Epithelial cell of proximal tubule (primary cell): ENCODE results near the gene VAX1. TPM values are rescaled to one million over a fixed set of nuclear protein-coding genes. Genes with fewer than 3 reads are reported as not detected.

ENCODE experiments used
- DNase-seq: peaks from one replicate; pipeline ENCODE4 v3.0.0-alpha.2; 2011; ENCODE audit warnings: low read depth
- H3K4me3 ChIP-seq: 2 replicates; pipeline ENCODE4 v1.5.1; 2011; ENCODE audit warnings: low read depth, mild to moderate bottlenecking, low read length
- CTCF ChIP-seq: conservative IDR thresholded peaks from 2 replicates; pipeline ENCODE4 v1.5.1; 2012; ENCODE audit warnings: low read depth, mild to moderate bottlenecking, low read length
- total RNA-seq: library from RNA; depleted of rRNA; stranded (reverse); fragments of >200 nt; gene quantifications from 2 replicates; pipeline ENCODE4 v1.2.3, GENCODE V29; 2015

VAX1 gene
- total RNA-seq, 1 donor from 2014 or later, result not detected

GRCh38 chr10:117163954-117164548 lies 26.0 kb upstream of the VAX1 start:
- DNase-seq, result no peak
- no peak for TF ChIP-seq CTCF

GRCh38 chr10:117163061-117163953 lies 25.2 kb upstream of the VAX1 start:
- H3K4me3 ChIP-seq, result no peak overlapping the region
- no peak for DNase-seq
- TF ChIP-seq CTCF, result no peak

More at GRCh38 chr10:117163954-117164548, 26.0 kb upstream of the VAX1 start:
- H3K4me3 ChIP-seq, result no peak overlapping the region

- no peak for TF ChIP-seq CTCF
- H3K4me3 ChIP-seq, result no peak overlapping the region
- DNase-seq, result no peak
These were observed 24.3 kb upstream of the VAX1 start for GRCh38 chr10:117162093-117163060.

GRCh38 chr10:117161386-117162033 lies 23.4 kb upstream of the VAX1 start:
- H3K4me3 ChIP-seq, result no peak overlapping the region
- no peak for TF ChIP-seq CTCF
- DNase-seq, result no peak

GRCh38 chr10:117160567-117160966 lies 22.5 kb upstream of the VAX1 start:
- no peak for TF ChIP-seq CTCF
- no peak for DNase-seq
- H3K4me3 ChIP-seq, result no peak overlapping the region

- H3K4me3 ChIP-seq, result no peak overlapping the region
These were observed 21.3 kb upstream of the VAX1 start for GRCh38 chr10:117159390-117159789.

More at GRCh38 chr10:117159390-117159789, 21.3 kb upstream of the VAX1 start:
- TF ChIP-seq CTCF, result no peak
- DNase-seq, result no peak
